Panc1 (cell line): Measurements from ENCODE around the gene ROBO1.

Experiments
- CTCF ChIP-seq: fragments of 450-650 bp; IDR thresholded peaks from 2 replicates; pipeline ENCODE4 v1.5.1; 2017; ENCODE audit warnings: mild to moderate bottlenecking
- POLR2AphosphoS5 ChIP-seq: IDR thresholded peaks from 2 replicates; pipeline ENCODE4 v1.6.1; 2012; ENCODE audit warnings: mild to moderate bottlenecking, low read depth, low read length, moderate library complexity

- TF ChIP-seq POLR2AphosphoS5 (no peak), CTCF (no peak)
Observed at GRCh38 chr3:78991656-78992055, 776.1 kb downstream of the ROBO1 start.
